HK-2 (cell line): ENCODE results near the gene LCT.
"Not testable (repeated sequence)": the region's sequence is repeated elsewhere in the genome, so short reads cannot be mapped to it uniquely, and the experiment has no call there.

ENCODE experiments used
- DNase-seq: peaks from one replicate; pipeline ENCODE4 v3.0.0-alpha.2; 2018; ENCODE audit not compliant: unreplicated experiment

Gene LCT

GRCh38 chr2:135836596-135837270, at the start of gene LCT:
TSS of gene LCT (minus strand) at chr2:135837184. CDS start at chr2:135837169, 15 bp downstream.
- DNase-seq = no peak

- DNase-seq = no peak
These were observed 48.7 kb upstream of the LCT start for GRCh38 chr2:135885709-135886108.

GRCh38 chr2:135882415-135882814, 45.4 kb upstream of the LCT start:
- no peak for DNase-seq

GRCh38 chr2:135876770-135877169, 39.8 kb upstream of the LCT start:
- not testable (repeated sequence) for DNase-seq

- DNase-seq = peak; percentile 99
These were observed 39.2 kb upstream of the LCT start, which contains the start of gene MCM6 for GRCh38 chr2:135876066-135876711. TSS of gene MCM6 (minus strand) at chr2:135876443. CDS start at chr2:135876365, 78 bp downstream.

GRCh38 chr2:135875491-135876065, 38.6 kb upstream of the LCT start:
- DNase-seq = peak; percentile 60

- DNase-seq = no peak
These were observed 37.9 kb upstream of the LCT start for GRCh38 chr2:135874777-135875365.

- DNase-seq = no peak
These were observed 33.6 kb upstream of the LCT start for GRCh38 chr2:135870571-135870970.

GRCh38 chr2:135863233-135863632, 26.2 kb upstream of the LCT start:
- no peak for DNase-seq

- no peak for DNase-seq
These were observed 25.7 kb upstream of the LCT start for GRCh38 chr2:135862718-135863117.

- no peak for DNase-seq
These were observed 16.4 kb upstream of the LCT start for GRCh38 chr2:135853401-135853800.

GRCh38 chr2:135851858-135852257, 14.9 kb upstream of the LCT start:
- no peak for DNase-seq

- DNase-seq = no peak
These were observed 14.1 kb upstream of the LCT start for GRCh38 chr2:135850892-135851668.

- DNase-seq = no peak
These were observed 12.1 kb upstream of the LCT start for GRCh38 chr2:135849087-135849486.

GRCh38 chr2:135845997-135846396, 9.0 kb upstream of the LCT start:
- DNase-seq = no peak

GRCh38 chr2:135845257-135845656, 8.3 kb upstream of the LCT start:
- DNase-seq = no peak

- DNase-seq = no peak
These were observed 7.4 kb upstream of the LCT start for GRCh38 chr2:135844301-135844895.

GRCh38 chr2:135843671-135844070, 6.7 kb upstream of the LCT start:
- peak; percentile 46 for DNase-seq

- no peak for DNase-seq
These were observed 3.6 kb upstream of the LCT start for GRCh38 chr2:135840601-135841000.

GRCh38 chr2:135839713-135840112, 2.7 kb upstream of the LCT start:
- DNase-seq = no peak

GRCh38 chr2:135838502-135838901, 1.5 kb upstream of the LCT start:
- no peak for DNase-seq

- DNase-seq = no peak
These were observed 4.1 kb downstream of the LCT start for GRCh38 chr2:135832891-135833290.
